ENCODE results near the gene AKNA.

GRCh38 chr9:114425126-114425525, 37.3 kb upstream of the AKNA start:
- TF ChIP-seq CTCF (IDR thresholded peaks at IDR 0.05) (no peak), EZH2 (IDR thresholded peaks at IDR 0.05; ENCODE audit: borderline replicate concordance, insufficient read depth, low read depth, low read length, poor library complexity, severe bottlenecking) (no peak)
